H9 (cell line): ENCODE data around the gene SLC25A24. TPM values are rescaled to one million over a fixed set of nuclear protein-coding genes. Genes with fewer than 3 reads are reported as not detected.
"Not testable (repeated sequence)": the region's sequence is repeated elsewhere in the genome, so short reads cannot be mapped to it uniquely, and the experiment has no call there.

ENCODE experiments used
- DNase-seq: peaks from one replicate; pipeline ENCODE4 v3.0.0-alpha.2; 2017
- H2AFZ ChIP-seq: one replicate; pipeline ENCODE4 v1.6.1; 2013; ENCODE audit warnings: mild to moderate bottlenecking, low read length, control low read depth, moderate library complexity
- H2AK5ac ChIP-seq: 2 replicates; pipeline ENCODE4 v1.6.1; 2013; ENCODE audit warnings: low read length, control low read depth, mixed read lengths; ENCODE audit not compliant: insufficient read length
- H2BK120ac ChIP-seq: one replicate; pipeline ENCODE4 v1.6.1; 2013; ENCODE audit warnings: low read depth, mild to moderate bottlenecking, low read length, control low read depth, inconsistent platforms; ENCODE audit not compliant: poor library complexity, severe bottlenecking
- H2BK12ac ChIP-seq: 2 replicates; pipeline ENCODE4 v1.6.1; 2013; ENCODE audit warnings: low read length, control low read depth, mixed read lengths, low read depth; ENCODE audit not compliant: insufficient read length
- H2BK15ac ChIP-seq: 2 replicates; pipeline ENCODE4 v1.6.1; 2013; ENCODE audit warnings: low read depth, low read length, control low read depth
- H2BK20ac ChIP-seq: one replicate; pipeline ENCODE4 v1.6.1; 2013; ENCODE audit warnings: low read depth, mild to moderate bottlenecking, low read length, control low read depth, inconsistent platforms; ENCODE audit not compliant: poor library complexity, severe bottlenecking
- H2BK5ac ChIP-seq: 2 replicates; pipeline ENCODE4 v1.6.1; 2013; ENCODE audit warnings: low read length, control low read depth, mixed read lengths; ENCODE audit not compliant: insufficient read length
- H3K14ac ChIP-seq: 2 replicates; pipeline ENCODE4 v1.6.1; 2013; ENCODE audit warnings: low read length, control low read depth; ENCODE audit not compliant: insufficient read depth
- H3K18ac ChIP-seq: 2 replicates; pipeline ENCODE4 v1.6.1; 2013; ENCODE audit warnings: low read depth, mild to moderate bottlenecking, mixed read lengths, low read length, control low read depth; ENCODE audit not compliant: insufficient read length
- H3K23ac ChIP-seq: 2 replicates; pipeline ENCODE4 v1.6.1; 2013; ENCODE audit warnings: low read length, control low read depth, mixed read lengths, low read depth; ENCODE audit not compliant: insufficient read length
- H3K23me2 ChIP-seq: 2 replicates; pipeline ENCODE4 v1.6.1; 2013; ENCODE audit warnings: low read depth, mild to moderate bottlenecking, mixed read lengths, low read length, control low read depth; ENCODE audit not compliant: insufficient read length, poor library complexity, severe bottlenecking
- H3K27ac ChIP-seq: 2 replicates; pipeline ENCODE4 v1.5.1; 2013; ENCODE audit warnings: low read length, control low read depth, mixed read lengths, low read depth; ENCODE audit not compliant: insufficient read length
- H3K27me3 ChIP-seq: 2 replicates; pipeline ENCODE4 v1.6.1; 2013; ENCODE audit warnings: low read length, control low read depth, inconsistent platforms; ENCODE audit not compliant: insufficient read depth
- H3K4ac ChIP-seq: 2 replicates; pipeline ENCODE4 v1.6.1; 2013; ENCODE audit warnings: low read depth, mild to moderate bottlenecking, control low read depth, inconsistent platforms, low read length, moderate library complexity
- H3K4me1 ChIP-seq: 2 replicates; pipeline ENCODE4 v1.6.1; 2013; ENCODE audit warnings: low read length, control low read depth, inconsistent platforms; ENCODE audit not compliant: insufficient read depth
- H3K4me2 ChIP-seq: 2 replicates; pipeline ENCODE4 v1.6.1; 2013; ENCODE audit warnings: low read length, control low read depth, mixed read lengths; ENCODE audit not compliant: insufficient read length, insufficient read depth
- H3K56ac ChIP-seq: 2 replicates; pipeline ENCODE4 v1.6.1; 2013; ENCODE audit warnings: low read depth, mild to moderate bottlenecking, mixed read lengths, low read length, control low read depth; ENCODE audit not compliant: insufficient read length
- H3K79me1 ChIP-seq: 2 replicates; pipeline ENCODE4 v1.6.1; 2013; ENCODE audit warnings: low read depth, mild to moderate bottlenecking, moderate library complexity, low read length, control low read depth, inconsistent platforms; ENCODE audit not compliant: insufficient read depth, poor library complexity, severe bottlenecking
- H3K79me2 ChIP-seq: 2 replicates; pipeline ENCODE4 v1.6.1; 2013; ENCODE audit warnings: low read length, control low read depth, inconsistent platforms; ENCODE audit not compliant: insufficient read depth
- H3K9ac ChIP-seq: 2 replicates; pipeline ENCODE4 v1.6.1; 2013; ENCODE audit warnings: low read length, control low read depth, mixed read lengths; ENCODE audit not compliant: insufficient read length; ENCODE audit errors: extremely low read depth
- H3K9me3 ChIP-seq: one replicate; pipeline ENCODE4 v1.6.1; 2013; ENCODE audit warnings: low read depth, low read length, inconsistent platforms; ENCODE audit not compliant: control insufficient read depth
- H3T11ph ChIP-seq: one replicate; pipeline ENCODE4 v1.6.1; 2013; ENCODE audit warnings: mild to moderate bottlenecking, low read length, control low read depth, inconsistent platforms
- H4K20me1 ChIP-seq: one replicate; pipeline ENCODE4 v1.6.1; 2013; ENCODE audit not compliant: control insufficient read depth, insufficient read length, insufficient read depth
- H4K5ac ChIP-seq: 2 replicates; pipeline ENCODE4 v1.6.1; 2013; ENCODE audit warnings: low read depth, mild to moderate bottlenecking, mixed read lengths, low read length, control low read depth; ENCODE audit not compliant: insufficient read length
- H4K8ac ChIP-seq: replicated peaks from 2 replicates; pipeline ENCODE4 v1.6.1; 2013; ENCODE audit warnings: low read length, control low read depth, mixed read lengths, low read depth; ENCODE audit not compliant: insufficient read length
- H4K91ac ChIP-seq: 2 replicates; pipeline ENCODE4 v1.6.1; 2013; ENCODE audit warnings: low read depth, mild to moderate bottlenecking, moderate library complexity, mixed read lengths, low read length, control low read depth; ENCODE audit not compliant: insufficient read length
- H3K27ac Mint-ChIP-seq, 3 experiments: 2 replicates in 2 of 3; 3 replicates in 1 of 3; pipeline ENCODE4 v1.8.0; 2020 to 2021; ENCODE audit warnings: mixed read lengths in 3 of 3, mild to moderate bottlenecking in 1 of 3, moderate library complexity in 1 of 3
- H3K27me3 Mint-ChIP-seq: 2 replicates; pipeline ENCODE4 v1.8.0; 2021; ENCODE audit warnings: low read depth, mild to moderate bottlenecking, moderate library complexity, mixed read lengths
- H3K36me3 Mint-ChIP-seq, 3 experiments: 2 replicates in 2 of 3; 3 replicates in 1 of 3; pipeline ENCODE4 v1.8.0; 2020 to 2021; ENCODE audit warnings: low read depth in 3 of 3, mixed read lengths in 3 of 3; ENCODE audit not compliant: insufficient read depth in 1 of 3
- H3K4me1 Mint-ChIP-seq, 2 experiments: 2 replicates each; pipeline ENCODE4 v1.8.0; 2020; ENCODE audit warnings: mixed read lengths in 2 of 2
- H3K4me3 Mint-ChIP-seq, 2 experiments: 2 replicates in 1 of 2; 3 replicates in 1 of 2; pipeline ENCODE4 v1.8.0; 2020 to 2021; ENCODE audit warnings: mild to moderate bottlenecking in 2 of 2, mixed read lengths in 2 of 2, moderate library complexity in 1 of 2
- H3K9me3 Mint-ChIP-seq, 2 experiments: 2 replicates in 1 of 2; 3 replicates in 1 of 2; pipeline ENCODE4 v1.8.0; 2020; ENCODE audit warnings: mild to moderate bottlenecking in 2 of 2, mixed read lengths in 2 of 2, moderate library complexity in 1 of 2
- WGBS: extraction: QIAGEN DNeasy Blood & Tissue Kit; methylation state at CpG from one replicate; pipeline ENCODE4 v1.1.7; 2013; ENCODE audit warnings: missing lambda C conversion rate, low lambda C conversion rate, mixed read lengths; ENCODE audit not compliant: insufficient read length; ENCODE audit errors: extremely low coverage; 5-methylcytosine and 5-hydroxymethylcytosine counted together
- total RNA-seq: library from RNA; stranded (reverse); gene quantifications from 2 replicates; pipeline ENCODE4 v1.2.1, GENCODE V29; 2021

Gene SLC25A24
- total RNA-seq, 1 experiment from 2014 or later: 35.1 TPM

GRCh38 chr1:108232183-108232582 lies 32.0 kb upstream of the SLC25A24 start:
- not testable (repeated sequence) for H3K56ac ChIP-seq, H3K4me3 Mint-ChIP-seq, H2BK120ac ChIP-seq, H2BK5ac ChIP-seq, H4K5ac ChIP-seq, H3K27ac ChIP-seq, H3K9ac ChIP-seq, H3K4me1 ChIP-seq, H2BK20ac ChIP-seq, H3K9me3 Mint-ChIP-seq, H4K20me1 ChIP-seq, H2AFZ ChIP-seq, H3K27me3 ChIP-seq, H3K79me2 ChIP-seq, H2BK12ac ChIP-seq, H2AK5ac ChIP-seq, H2BK15ac ChIP-seq, H3K4me1 Mint-ChIP-seq, H4K8ac ChIP-seq, H3K4me2 ChIP-seq, H3K36me3 Mint-ChIP-seq, H3K27ac Mint-ChIP-seq, DNase-seq, H3K27me3 Mint-ChIP-seq, H4K91ac ChIP-seq, H3K79me1 ChIP-seq, H3K14ac ChIP-seq, H3K18ac ChIP-seq, H3K9me3 ChIP-seq, H3T11ph ChIP-seq, H3K23me2 ChIP-seq, H3K4ac ChIP-seq, H3K23ac ChIP-seq
- WGBS: no CpG with 5 or more reads among the region's 3 CpGs

DNA sequence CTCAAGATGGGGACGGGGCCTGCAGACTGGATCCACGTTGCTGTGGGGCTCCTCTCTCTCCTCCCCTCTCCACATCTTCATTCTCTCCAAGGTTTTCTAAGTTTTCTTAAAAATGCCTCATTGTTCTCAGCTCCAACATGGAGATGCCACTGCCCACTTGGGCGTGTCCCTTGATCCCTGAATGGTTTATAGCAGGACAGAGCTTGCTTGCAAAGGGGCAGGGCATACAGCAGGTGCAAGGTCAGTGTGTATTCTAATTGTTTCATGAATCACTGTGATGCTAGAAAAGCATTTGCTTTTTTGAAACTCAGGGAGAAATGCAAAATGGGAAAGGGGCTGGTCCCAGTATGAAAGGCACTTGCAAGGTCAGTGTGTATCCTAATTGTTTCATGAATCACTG lies 29.8 kb upstream of the SLC25A24 start:
- H2AK5ac ChIP-seq, H4K20me1 ChIP-seq, H3K4ac ChIP-seq, H3K4me3 Mint-ChIP-seq, H3K9me3 ChIP-seq, H3K23ac ChIP-seq, H2BK5ac ChIP-seq, H3K9me3 Mint-ChIP-seq, H3K4me1 ChIP-seq, H3K79me2 ChIP-seq, DNase-seq, H2BK20ac ChIP-seq, H3K36me3 Mint-ChIP-seq, H2AFZ ChIP-seq, H2BK15ac ChIP-seq, H2BK120ac ChIP-seq, H3K9ac ChIP-seq, H4K91ac ChIP-seq, H3K23me2 ChIP-seq, H3K4me2 ChIP-seq, H3K4me1 Mint-ChIP-seq, H2BK12ac ChIP-seq, H4K8ac ChIP-seq, H3K18ac ChIP-seq, H3K27ac ChIP-seq, H3K27ac Mint-ChIP-seq, H3K27me3 ChIP-seq, H4K5ac ChIP-seq, H3K79me1 ChIP-seq, H3K14ac ChIP-seq, H3T11ph ChIP-seq, H3K56ac ChIP-seq, H3K27me3 Mint-ChIP-seq: not testable (repeated sequence)
- WGBS: no CpG with 5 or more reads among the region's 3 CpGs
